K562 (cell line): ENCODE results near the gene SERPIND1. TPM values are rescaled to one million over a fixed set of nuclear protein-coding genes. Genes with fewer than 3 reads are reported as not detected.

Experiments used
- BRF1 ChIP-seq: IDR thresholded peaks from 3 replicates; pipeline ENCODE4 v1.6.1; 2011; ENCODE audit warnings: borderline replicate concordance, mild to moderate bottlenecking; ENCODE audit not compliant: insufficient read length; ENCODE audit errors: extremely low read depth
- CBX5 ChIP-seq: IDR thresholded peaks from 2 replicates; pipeline ENCODE4 v1.6.1; 2014; ENCODE audit warnings: low read depth, borderline replicate concordance
- CXXC5 ChIP-seq: fragments of 250-450 bp; sonication (Bioruptor Pico); IDR thresholded peaks from 2 replicates; pipeline ENCODE4 v1.8.0; 2022; ENCODE audit warnings: inconsistent platforms, mild to moderate bottlenecking, moderate library complexity
- LEF1 ChIP-seq: fragments of 450-650 bp; IDR thresholded peaks from 2 replicates; pipeline ENCODE4 v1.6.1; 2016; ENCODE audit warnings: mild to moderate bottlenecking
- MBD2 ChIP-seq: sonication (generic); IDR thresholded peaks from 2 replicates; pipeline ENCODE4 v1.6.1; 2016; ENCODE audit warnings: low read depth, borderline replicate concordance
- U2AF2 ChIP-seq: fragments of 200-400 bp; formaldehyde crosslinking; optimal IDR thresholded peaks from 2 replicates; pipeline ENCODE3; 2017; ENCODE audit warnings: low read depth, mild to moderate bottlenecking, low read length
- ZNF134 ChIP-seq: fragments of 250-450 bp; sonication (Bioruptor Pico); conservative IDR thresholded peaks from 2 replicates; pipeline ENCODE4 v1.4.0; 2020
- ZNF41 ChIP-seq: fragments of 250-450 bp; sonication (Bioruptor Pico); conservative IDR thresholded peaks from 2 replicates; pipeline ENCODE4 v1.4.0; 2020; ENCODE audit warnings: mild to moderate bottlenecking
- ZNF561 ChIP-seq: fragments of 450-650 bp; formaldehyde crosslinking; conservative IDR thresholded peaks from 2 replicates; pipeline ENCODE4 v1.4.0; 2020; ENCODE audit warnings: mild to moderate bottlenecking, moderate library complexity
- polyA plus RNA-seq, 8 experiments: library from polyadenylated mRNA; depleted of rRNA in 4 of 8; stranded (reverse) in 5 of 8; unstranded in 3 of 8; fragments of >200 nt; fragmentation: Nextera tagmentation in 2 of 8; fragmentation: Illumina TruSeq in 1 of 8; extraction: Ambion mirVana in 2 of 8; extraction: Trizol in 1 of 8; gene quantifications; 2 replicates each; pipeline versions ENCODE4 v1.2.1 to v1.2.3, GENCODE V29; 2011 to 2014; ENCODE audit warnings: inconsistent platforms in 1 of 8, missing spikeins in 1 of 8
- total RNA-seq, 7 experiments: library from RNA; depleted of rRNA in 6 of 7; stranded (reverse); fragments of >200 nt in 6 of 7; fragmentation: Illumina TruSeq in 2 of 7; extraction: Trizol in 2 of 7; gene quantifications; 2 replicates each; pipeline versions ENCODE4 v1.2.1 to v1.2.3, GENCODE V29; 2011 to 2021; ENCODE audit warnings: low replicate concordance in 1 of 7
- TF ChIP-seq, protein P1 (sequence below): fragments of 200-800 bp; sonication (Bioruptor generic); IDR thresholded peaks from 2 replicates; pipeline ENCODE4 v1.6.1; 2016; ENCODE audit warnings: missing genetic modification characterization, missing compliant biosample characterization
- TF ChIP-seq, protein P2 (sequence below): fragments of 450-650 bp; formaldehyde crosslinking; IDR thresholded peaks from 2 replicates; pipeline ENCODE4 v1.4.0; 2022; ENCODE audit warnings: mild to moderate bottlenecking, moderate library complexity
- TF ChIP-seq, protein P3 (sequence below): sonication (generic); formaldehyde crosslinking; IDR thresholded peaks from 2 replicates; pipeline ENCODE4 v1.8.1; 2023; ENCODE audit warnings: mild to moderate bottlenecking, missing genetic modification reagents
- TF ChIP-seq, protein P4 (sequence below): sonication (generic); formaldehyde crosslinking; IDR thresholded peaks from 2 replicates; pipeline ENCODE4 v1.8.1; 2023; ENCODE audit warnings: missing genetic modification reagents, mild to moderate bottlenecking, borderline replicate concordance

The SERPIND1 gene
- total and polyA plus RNA-seq, 9 of the 15 experiments (the other 6 are each of a cell fraction or from before 2014, with no cell fraction given): 0.04 to 0.11 (median 0.09) TPM; not detected in 6

DNA sequence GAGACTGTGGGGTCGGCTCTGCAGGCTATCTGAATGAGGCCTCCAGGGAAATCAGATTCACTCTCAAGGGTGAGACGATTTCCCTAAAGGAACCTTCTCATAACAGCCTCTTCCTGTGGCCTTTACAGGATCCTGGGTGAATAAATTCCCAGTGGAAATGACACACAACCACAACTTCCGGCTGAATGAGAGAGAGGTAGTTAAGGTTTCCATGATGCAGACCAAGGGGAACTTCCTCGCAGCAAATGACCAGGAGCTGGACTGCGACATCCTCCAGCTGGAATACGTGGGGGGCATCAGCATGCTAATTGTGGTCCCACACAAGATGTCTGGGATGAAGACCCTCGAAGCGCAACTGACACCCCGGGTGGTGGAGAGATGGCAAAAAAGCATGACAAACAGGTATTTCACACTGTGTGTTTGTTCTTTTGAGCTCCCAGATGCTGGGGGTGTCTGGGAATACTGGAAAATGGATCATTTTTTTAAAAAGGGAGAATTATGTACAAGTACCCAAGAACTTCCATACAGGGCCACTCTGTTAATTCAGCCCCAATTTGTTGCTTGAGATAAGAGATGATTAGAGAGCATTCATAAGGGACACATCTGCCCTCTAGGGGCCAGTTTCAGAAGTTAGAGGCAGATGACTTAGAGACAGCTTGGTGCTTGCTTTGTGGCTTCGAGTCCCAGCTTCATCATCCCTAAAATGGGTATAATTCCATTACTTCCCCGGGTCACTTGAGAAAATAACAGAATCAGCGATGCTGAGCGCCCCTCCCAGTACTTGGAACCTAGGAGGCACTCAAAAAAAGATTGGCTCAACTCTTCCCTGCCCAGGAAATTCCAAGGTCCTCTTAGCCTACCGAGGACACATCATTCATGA lies 10.2 kb downstream of the SERPIND1 start (continued):
- TF ChIP-seq, protein P1, sequence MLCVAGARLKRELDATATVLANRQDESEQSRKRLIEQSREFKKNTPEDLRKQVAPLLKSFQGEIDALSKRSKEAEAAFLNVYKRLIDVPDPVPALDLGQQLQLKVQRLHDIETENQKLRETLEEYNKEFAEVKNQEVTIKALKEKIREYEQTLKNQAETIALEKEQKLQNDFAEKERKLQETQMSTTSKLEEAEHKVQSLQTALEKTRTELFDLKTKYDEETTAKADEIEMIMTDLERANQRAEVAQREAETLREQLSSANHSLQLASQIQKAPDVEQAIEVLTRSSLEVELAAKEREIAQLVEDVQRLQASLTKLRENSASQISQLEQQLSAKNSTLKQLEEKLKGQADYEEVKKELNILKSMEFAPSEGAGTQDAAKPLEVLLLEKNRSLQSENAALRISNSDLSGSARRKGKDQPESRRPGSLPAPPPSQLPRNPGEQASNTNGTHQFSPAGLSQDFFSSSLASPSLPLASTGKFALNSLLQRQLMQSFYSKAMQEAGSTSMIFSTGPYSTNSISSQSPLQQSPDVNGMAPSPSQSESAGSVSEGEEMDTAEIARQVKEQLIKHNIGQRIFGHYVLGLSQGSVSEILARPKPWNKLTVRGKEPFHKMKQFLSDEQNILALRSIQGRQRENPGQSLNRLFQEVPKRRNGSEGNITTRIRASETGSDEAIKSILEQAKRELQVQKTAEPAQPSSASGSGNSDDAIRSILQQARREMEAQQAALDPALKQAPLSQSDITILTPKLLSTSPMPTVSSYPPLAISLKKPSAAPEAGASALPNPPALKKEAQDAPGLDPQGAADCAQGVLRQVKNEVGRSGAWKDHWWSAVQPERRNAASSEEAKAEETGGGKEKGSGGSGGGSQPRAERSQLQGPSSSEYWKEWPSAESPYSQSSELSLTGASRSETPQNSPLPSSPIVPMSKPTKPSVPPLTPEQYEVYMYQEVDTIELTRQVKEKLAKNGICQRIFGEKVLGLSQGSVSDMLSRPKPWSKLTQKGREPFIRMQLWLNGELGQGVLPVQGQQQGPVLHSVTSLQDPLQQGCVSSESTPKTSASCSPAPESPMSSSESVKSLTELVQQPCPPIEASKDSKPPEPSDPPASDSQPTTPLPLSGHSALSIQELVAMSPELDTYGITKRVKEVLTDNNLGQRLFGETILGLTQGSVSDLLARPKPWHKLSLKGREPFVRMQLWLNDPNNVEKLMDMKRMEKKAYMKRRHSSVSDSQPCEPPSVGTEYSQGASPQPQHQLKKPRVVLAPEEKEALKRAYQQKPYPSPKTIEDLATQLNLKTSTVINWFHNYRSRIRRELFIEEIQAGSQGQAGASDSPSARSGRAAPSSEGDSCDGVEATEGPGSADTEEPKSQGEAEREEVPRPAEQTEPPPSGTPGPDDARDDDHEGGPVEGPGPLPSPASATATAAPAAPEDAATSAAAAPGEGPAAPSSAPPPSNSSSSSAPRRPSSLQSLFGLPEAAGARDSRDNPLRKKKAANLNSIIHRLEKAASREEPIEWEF (CRISPR knock-in tag): no peak
- TF ChIP-seq ZNF561 (CRISPR knock-in tag) (no peak), U2AF2 (no peak), ZNF134 (CRISPR knock-in tag) (0 out of 2 replicates have a peak, but pooled peaks have one; percentile 29), ZNF41 (CRISPR knock-in tag) (0 out of 2 replicates have a peak, but pooled peaks have one; percentile 52), CBX5 (no peak), LEF1 (no peak), MBD2 (no peak), CXXC5 (CRISPR knock-in tag) (0 out of 2 replicates have a peak, but pooled peaks have one; percentile 13), BRF1 (no peak)
- TF ChIP-seq, protein P2, sequence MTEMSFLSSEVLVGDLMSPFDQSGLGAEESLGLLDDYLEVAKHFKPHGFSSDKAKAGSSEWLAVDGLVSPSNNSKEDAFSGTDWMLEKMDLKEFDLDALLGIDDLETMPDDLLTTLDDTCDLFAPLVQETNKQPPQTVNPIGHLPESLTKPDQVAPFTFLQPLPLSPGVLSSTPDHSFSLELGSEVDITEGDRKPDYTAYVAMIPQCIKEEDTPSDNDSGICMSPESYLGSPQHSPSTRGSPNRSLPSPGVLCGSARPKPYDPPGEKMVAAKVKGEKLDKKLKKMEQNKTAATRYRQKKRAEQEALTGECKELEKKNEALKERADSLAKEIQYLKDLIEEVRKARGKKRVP (CRISPR knock-in tag): no peak
- TF ChIP-seq, protein P3, sequence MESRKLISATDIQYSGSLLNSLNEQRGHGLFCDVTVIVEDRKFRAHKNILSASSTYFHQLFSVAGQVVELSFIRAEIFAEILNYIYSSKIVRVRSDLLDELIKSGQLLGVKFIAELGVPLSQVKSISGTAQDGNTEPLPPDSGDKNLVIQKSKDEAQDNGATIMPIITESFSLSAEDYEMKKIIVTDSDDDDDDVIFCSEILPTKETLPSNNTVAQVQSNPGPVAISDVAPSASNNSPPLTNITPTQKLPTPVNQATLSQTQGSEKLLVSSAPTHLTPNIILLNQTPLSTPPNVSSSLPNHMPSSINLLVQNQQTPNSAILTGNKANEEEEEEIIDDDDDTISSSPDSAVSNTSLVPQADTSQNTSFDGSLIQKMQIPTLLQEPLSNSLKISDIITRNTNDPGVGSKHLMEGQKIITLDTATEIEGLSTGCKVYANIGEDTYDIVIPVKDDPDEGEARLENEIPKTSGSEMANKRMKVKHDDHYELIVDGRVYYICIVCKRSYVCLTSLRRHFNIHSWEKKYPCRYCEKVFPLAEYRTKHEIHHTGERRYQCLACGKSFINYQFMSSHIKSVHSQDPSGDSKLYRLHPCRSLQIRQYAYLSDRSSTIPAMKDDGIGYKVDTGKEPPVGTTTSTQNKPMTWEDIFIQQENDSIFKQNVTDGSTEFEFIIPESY (CRISPR knock-in tag): no peak
- TF ChIP-seq, protein P4, sequence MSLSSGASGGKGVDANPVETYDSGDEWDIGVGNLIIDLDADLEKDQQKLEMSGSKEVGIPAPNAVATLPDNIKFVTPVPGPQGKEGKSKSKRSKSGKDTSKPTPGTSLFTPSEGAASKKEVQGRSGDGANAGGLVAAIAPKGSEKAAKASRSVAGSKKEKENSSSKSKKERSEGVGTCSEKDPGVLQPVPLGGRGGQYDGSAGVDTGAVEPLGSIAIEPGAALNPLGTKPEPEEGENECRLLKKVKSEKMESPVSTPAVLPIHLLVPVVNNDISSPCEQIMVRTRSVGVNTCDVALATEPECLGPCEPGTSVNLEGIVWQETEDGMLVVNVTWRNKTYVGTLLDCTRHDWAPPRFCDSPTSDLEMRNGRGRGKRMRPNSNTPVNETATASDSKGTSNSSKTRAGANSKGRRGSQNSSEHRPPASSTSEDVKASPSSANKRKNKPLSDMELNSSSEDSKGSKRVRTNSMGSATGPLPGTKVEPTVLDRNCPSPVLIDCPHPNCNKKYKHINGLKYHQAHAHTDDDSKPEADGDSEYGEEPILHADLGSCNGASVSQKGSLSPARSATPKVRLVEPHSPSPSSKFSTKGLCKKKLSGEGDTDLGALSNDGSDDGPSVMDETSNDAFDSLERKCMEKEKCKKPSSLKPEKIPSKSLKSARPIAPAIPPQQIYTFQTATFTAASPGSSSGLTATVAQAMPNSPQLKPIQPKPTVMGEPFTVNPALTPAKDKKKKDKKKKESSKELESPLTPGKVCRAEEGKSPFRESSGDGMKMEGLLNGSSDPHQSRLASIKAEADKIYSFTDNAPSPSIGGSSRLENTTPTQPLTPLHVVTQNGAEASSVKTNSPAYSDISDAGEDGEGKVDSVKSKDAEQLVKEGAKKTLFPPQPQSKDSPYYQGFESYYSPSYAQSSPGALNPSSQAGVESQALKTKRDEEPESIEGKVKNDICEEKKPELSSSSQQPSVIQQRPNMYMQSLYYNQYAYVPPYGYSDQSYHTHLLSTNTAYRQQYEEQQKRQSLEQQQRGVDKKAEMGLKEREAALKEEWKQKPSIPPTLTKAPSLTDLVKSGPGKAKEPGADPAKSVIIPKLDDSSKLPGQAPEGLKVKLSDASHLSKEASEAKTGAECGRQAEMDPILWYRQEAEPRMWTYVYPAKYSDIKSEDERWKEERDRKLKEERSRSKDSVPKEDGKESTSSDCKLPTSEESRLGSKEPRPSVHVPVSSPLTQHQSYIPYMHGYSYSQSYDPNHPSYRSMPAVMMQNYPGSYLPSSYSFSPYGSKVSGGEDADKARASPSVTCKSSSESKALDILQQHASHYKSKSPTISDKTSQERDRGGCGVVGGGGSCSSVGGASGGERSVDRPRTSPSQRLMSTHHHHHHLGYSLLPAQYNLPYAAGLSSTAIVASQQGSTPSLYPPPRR: no peak
